GM20431 (cell line): Measurements from ENCODE around the gene TBKBP1.
"Not testable (repeated sequence)": the region's sequence is repeated elsewhere in the genome, so short reads cannot be mapped to it uniquely, and the experiment has no call there.

Experiments used
- in situ Hi-C: fragments of 300-500 bp; cut with MseI, MboI; formaldehyde crosslinking; loops from one replicate; pipeline ENCODE4 v1.15.0; 2020; ENCODE audit warnings: low sequenced_read_pairs; ENCODE audit not compliant: unreplicated experiment

The TBKBP1 gene

DNA sequence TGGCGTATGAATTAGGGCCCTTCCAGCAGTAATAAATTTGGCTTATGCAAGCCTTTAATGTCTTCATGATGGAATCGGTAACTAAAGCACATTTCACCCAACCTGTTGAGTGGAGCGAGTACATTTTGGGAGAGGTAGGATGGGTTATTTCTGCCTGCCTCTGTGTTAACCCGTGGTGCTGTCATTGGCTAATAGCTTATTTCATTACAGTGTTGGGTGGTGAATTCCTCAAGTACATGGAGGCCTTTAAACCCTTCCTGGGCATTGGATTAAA lies 17.8 kb upstream of the TBKBP1 start:
- in situ Hi-C loops = no loop called here

DNA sequence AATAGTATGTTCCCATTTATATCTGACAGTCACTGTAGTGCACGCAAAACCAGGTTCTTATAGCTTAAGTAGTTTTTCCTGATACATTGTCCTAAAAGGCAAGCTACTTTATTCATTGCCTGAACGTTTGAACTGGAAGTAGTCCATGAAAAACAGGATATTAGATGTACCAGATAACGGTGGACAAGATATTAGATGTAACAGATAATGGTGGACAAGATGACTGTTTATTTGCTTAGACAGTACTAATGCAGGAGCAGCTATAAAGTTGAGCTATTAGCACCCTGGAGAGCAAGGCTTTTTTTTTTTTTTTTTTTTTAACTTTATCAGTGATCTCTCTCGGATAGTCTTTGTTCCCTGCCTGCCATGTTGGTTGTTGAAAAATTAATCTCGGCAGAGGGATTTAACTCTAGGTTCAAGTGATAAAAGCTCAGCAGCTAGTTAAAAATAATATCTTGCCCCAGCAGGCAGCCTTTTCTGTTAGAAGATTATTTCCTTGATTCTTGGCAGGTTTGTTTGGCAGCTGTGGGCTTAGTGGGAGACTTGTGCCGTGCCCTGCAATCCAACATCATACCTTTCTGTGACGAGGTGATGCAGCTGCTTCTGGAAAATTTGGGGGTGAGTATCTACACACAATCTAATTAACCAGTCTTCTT lies 17.3 kb upstream of the TBKBP1 start:
- in situ Hi-C loops = no loop called here

DNA sequence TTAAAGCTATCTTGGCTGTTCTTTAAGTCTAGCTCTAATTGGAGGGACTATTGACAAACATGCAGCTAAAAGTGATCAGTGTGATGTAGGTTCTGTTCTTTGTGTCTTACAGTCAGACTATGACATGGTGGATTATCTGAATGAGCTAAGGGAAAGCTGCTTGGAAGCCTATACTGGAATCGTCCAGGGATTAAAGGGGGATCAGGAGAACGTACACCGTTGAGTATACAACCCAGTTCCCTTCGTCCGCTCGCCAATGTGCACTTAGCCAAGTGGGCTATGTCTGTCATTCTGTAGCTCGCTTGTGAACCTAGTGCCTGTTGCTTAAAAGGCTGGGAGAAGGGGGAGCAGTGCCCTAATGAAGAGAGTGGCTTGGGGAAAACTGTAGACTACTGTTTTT lies 15.8 kb upstream of the TBKBP1 start:
- in situ Hi-C loops = no loop called here

DNA sequence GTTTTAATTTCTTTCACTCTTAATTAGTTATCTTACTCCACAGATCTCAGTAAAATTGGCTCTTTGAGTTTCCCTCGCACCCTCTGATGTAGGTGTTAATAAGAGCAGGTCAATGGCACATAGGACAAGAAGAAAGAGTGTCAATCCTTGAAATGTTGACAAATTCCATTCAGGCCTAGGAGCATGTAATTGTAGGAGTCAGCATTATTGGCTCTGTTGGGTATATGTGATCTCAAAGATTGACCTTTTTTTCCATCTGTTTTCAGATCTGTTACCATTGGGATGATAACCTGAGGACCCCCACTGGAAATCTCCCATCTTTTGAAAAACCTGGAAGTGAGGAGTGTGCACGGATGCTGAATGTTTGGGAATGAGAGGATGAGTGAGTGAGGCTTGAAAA lies 11.8 kb upstream of the TBKBP1 start:
- in situ Hi-C loops = no loop called here

DNA sequence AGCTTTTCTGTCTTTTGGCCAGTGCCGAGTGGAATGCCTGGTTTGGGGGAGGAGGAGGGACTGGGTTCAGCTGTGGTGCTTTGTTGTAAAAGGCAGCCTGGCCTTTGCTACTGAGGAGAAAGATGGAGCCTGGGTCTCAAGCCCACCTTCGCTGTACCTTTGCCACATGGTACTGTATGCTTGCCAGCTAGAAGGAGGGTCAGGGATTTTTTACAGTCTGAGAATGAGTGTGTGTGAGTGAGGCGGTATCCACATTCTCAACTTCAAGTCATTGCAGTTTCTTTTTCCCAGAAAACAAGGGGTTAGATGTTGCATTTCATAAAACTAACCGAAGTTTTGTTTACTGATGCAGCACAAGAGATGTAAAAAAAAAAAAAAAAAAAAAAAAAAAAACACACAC lies 11.2 kb upstream of the TBKBP1 start:
- in situ Hi-C loops = not testable (repeated sequence)

DNA sequence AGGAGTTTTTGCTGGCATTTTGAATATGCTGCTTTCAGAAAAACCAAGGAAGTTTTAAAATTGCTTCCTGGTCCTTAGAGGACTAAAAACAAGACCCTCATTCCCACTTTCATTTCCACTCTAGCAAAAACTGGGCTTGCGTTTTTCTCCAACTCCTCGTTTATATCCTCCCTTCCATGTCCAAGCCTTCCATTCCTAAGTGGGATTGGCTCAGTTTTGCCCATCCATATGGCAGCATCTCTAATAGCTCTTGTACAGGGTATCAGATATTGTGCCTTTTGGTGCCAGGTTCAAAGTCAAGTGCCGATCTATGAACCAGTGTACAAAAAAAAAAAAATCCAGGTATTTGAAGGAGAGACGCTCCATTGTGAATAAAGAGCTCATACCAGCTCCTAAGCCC lies 9.9 kb upstream of the TBKBP1 start:
- in situ Hi-C loops = no loop called here

DNA sequence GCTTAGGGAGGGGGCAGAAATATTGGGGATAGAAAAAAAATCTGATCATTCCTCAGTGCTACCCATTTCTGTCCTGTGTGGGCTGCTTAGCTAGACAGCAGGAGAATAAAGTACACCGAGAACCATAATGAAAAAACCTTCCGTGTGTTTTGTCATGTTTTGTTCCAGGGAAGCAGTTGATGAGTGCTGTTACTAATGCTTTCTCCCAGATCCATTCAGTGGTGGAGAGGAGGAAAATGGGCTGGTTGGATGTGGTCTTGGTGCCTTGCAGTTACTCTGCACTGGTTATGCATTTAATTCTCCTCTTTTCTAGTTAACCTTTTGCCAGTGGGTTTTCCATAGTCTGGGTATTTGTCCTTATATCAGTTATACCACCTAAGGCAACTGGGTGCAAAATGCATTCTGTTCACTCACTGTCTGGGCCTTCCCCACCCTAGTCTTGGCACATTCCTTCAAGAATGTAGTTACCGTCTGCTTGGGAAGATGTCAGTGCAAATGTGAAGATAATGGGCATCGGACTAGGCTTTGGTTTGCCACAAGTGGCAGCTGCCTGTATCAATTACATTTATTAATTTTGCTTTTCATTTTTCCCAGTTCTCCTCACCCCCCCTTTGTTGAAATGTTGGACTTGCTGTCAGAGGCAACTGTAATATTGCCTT lies 9.3 kb upstream of the TBKBP1 start:
- in situ Hi-C loops = no loop called here

DNA sequence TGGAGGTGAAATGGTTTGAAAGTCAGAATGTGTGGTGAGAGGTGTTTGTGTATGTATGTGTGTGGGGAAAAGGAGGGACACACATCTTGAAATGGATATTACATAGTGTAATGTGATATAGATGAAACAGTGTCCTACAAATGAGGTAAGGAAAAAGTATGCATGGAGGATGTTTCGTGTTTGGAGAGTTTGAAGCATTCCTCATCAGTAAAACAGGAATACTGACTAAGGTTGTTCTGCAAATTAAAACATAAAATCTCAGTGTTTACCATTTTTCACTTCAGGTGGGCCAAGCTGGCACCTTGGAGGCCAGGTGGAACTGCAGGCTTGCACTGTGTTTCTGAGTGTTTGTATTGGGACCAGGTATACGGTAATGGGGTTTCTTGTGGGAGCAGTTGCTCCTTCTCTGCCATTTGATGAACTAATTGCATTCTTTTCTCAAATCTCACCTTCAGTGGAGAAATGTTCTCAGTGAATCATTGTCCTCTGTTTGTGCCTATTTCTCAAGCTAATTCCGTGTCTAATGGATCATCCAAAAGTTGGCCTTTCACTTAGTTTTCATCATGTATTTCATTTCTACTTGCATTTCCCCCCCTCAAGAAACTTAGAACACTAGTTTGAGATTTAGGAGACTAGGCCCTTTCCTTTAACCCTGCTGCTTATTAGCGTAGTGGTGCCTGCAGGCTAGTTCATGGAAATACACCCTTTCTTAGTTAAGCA lies 8.2 kb upstream of the TBKBP1 start:
- in situ Hi-C loops = no loop called here

DNA sequence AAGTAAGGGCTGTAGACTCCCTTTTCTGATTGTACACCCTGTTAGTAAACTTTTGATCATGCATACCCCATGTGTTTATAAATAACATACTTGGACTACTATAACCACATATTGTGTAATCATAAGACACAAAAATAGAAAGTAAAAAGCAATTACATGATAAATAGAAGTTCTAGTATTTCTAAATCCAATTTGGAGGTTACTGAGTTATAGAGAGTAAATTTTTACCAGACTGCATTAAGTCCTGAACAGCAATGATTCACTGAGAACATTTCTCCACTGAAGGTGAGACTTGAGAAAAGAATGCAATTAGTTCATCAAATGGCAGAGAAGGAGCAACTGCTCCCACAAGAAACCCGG lies 7.7 kb upstream of the TBKBP1 start:
- in situ Hi-C loops = no loop called here

DNA sequence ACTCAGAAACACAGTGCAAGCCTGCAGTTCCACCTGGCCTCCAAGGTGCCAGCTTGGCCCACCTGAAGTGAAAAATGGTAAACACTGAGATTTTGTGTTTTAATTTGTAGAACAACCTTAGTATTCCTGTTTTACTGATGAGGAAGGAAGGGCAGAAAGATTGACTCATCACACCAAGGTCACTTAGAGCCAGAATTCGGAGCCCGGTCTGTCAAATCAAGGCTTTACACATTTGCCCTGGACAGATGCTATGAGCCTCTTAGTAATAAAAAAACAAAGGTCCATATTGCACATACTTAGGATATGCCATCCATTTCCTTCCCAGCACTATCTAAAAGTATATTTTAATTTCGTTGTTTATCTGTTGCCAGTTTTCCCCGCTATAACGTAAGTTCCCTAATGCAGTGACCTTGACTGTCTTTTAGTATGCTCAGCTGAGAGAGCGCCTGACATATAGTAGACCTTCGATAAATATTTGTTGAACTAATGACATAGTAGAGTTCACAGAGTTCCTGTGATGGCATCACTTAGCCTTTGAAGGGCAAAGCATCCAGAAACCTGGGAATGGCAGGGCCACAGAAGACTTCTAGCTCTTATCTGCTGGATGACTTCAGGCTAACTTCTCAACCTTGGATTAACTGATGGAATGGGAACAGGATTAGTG lies 7.2 kb upstream of the TBKBP1 start:
- in situ Hi-C loops = no loop called here

DNA sequence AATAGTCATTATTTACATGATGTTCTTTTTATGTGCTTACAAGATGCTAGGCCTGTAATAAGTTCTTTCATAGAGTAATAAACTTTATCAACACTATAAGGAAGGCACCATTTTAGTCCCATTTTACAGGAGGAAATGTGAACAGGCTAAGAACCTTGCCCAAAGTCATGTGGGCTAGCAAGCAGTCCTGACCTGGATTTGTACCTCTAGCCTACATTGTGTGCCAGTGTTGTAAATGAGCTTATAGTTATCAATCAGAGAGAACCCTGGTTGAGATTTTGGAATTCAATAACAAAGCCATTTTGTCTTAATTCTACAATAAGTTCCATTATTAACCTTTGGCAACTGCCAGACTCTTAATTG lies 6.7 kb upstream of the TBKBP1 start:
- in situ Hi-C loops = no loop called here

DNA sequence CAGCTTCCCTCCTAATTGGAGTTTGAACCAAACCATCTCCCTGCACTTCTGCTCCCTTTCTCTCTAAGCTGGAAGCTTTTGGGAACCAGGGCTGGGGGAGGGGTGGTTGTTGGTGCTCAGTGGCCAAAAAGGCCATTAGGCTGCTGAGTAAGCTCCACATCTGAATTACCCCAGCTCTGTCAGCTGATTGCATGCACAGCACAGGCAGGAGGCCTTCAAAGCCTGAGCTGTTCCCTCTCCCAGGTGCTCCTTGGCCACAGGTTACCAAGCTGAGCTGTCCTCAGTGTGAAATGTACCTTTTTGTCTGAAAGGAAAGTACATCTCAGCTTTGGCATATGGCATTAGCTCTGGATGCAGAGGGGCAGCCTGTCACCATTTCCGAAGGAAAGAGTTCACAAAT lies 6.2 kb upstream of the TBKBP1 start:
- in situ Hi-C loops = no loop called here

DNA sequence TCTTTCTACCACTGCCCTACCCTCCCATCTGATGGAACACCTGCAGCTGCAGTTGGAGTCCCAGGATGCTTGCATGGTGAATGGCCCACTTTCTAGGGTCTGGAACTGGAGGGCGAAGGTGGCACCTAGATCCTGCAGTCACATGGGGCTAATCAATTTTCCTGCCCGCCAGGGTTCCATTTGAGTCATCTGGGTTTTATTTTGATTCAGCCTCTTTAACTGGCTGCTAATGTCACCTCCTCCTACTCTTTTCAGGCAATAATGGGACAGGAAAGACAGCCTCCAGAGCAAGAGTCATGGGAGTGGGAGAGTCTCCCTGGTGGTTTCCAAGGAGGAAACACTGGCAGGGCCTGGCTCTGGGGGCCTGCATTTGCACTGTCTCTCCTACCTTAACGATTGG lies 3.8 kb upstream of the TBKBP1 start:
- in situ Hi-C loops = no loop called here

DNA sequence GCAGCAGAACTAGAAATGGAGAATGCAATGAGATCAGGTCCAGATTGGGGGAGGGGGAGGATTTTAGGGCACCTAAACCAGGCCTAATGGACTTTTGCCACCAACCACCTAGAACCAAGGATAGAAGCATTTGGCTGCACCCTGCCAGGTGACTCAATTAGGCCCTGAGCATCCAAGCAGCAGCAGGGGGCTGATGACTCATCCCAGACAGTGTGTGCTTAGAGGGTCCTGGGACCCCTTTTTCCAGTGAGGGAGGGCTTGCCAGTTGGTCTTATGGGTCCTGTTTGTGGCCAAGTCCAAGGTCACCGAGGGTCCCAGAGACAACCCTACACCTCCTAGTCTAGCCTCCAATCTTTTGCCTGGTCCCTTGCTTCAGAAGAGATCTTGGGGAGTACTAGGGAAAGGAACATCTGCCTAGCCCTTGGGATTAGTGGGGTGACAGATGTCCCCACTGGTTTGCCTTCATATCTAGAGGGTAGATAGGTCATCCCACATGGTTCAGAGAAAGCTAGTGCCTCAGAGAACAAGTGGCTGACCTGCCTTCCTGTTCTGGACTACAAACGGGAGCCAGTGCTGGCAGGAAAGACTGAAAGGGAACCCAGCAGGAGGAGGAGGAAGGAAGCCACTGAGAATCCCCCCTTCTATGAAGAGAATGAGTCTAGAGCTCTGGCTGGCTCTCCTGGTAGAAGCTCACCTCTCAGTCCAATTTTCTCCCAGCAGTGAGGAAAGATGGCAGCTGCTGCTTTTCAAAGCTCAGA lies 1.6 kb upstream of the TBKBP1 start:
- in situ Hi-C loops = no loop called here

DNA sequence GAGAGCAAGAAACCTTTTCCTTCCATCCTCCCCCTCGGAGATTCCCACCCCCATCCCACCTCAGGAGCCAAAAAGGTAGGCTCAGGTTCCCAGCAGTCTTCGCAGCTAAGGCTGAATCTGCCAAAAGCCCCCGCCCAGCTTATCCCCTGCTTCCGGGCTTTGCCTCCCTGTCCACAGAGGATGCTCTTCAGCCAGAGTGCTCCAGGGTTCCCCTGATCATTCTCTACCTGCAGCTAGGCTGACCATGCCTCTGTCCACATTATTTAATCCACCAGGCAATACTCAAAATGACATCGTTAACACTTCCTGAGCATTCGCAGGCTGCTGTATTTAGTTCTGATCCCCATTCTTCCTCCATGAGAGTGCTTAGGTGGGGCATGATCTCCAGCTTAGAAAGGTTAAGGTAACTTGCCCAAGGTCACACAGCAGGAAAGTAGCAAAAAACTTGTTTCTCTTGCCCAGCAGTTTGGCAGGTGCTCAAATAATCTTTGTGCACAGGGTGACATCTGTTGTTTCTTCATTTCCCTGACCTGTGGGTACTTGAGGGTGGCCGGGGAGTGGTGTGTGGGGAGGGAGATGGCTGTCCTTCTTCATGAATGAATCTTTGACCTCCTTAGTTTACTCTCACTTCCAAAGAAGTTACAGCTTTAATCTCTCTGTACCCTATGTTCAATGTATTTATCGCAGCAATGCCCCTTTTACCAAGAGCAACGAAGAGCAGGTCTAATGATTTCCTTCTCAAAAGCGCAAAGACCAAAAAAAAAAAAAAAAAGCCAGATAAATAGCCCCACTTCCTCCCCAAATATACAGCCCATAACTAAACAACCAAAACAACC lies 848 bp upstream of the TBKBP1 start:
- in situ Hi-C loops = no loop called here

DNA sequence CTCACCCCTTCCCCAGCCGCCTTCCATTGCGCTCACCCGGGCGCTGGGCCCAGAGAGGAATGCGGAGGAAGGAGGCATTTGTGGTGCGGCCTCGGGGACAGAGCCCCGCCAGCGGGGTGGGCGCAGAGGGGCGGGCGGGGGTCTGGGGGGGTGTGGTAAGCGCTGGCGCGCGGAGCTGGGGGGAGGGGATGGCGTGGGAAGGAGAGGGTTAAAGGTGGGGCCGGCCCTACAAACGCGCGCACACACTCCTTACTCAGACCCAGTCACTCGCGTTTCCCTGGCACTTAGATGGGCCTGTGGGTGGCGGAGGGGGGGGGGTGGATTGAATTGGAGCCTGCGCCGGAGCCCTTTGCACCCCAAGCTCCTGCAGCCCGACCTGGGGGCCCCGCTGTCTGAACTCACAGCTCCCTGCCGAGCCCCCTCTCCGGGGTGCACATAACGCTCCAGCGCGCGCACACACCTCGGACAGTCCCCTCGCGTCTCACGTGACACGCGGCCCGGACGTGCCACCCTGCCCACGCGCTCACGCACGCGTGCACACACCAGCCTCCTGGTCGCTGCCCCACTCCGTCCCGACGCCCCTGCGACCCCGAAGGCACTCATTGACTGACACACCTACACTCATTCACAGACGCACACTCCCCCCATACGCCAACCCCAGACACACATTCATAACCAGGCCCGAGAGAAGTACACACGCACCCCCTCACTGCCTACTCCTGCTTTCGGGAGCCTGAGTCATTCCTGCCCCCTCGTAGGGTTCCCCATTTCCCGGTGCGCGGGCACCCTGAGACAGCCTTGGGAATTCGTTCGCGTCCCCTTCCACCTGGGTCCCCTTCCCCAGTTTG lies 844 bp downstream of the TBKBP1 start:
- in situ Hi-C loops = no loop called here

DNA sequence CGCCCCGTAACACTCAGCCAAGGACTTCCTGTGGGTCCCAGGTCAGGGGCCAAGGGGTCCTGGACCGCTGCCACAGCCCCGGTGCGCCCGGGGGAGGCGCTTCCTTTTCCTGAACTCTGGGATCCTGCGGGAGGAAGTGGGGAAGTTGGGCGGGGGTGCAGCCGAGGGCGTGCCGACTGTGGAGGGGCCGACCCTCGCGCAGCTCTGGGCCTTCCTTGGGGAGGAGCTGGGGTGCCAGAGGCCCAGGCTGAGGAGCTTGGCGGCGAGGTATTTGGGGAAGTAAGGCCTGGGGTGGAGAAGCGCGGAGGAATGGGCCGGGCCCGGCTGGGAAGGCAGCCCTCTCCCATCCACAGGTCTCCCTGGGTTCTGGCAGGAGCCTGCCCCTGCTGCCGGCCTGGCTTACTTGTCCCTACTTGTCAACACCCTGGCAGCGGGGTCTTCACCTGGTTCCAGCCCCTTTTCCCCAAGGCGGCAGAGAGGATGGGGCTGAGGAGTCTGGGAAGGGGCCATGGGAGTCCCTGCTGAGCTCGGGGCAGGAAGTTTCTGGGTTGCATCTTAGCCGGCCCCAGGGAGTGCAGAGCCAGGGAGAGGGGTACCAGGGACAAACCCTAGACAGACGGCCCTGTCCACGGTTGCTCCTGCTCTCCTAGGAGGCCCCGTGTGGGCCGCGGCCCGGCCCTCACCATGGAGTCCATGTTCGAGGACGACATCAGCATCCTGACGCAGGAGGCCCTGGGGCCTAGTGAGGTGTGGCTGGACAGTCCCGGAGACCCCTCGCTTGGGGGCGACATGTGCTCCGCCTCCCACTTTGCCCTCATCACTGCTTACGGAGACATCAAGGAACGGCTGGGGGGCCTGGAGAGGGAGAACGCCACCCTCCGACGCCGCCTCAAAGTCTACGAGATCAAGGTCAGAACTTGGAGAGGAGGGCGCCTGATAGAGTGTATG lies 1.7 kb downstream of the TBKBP1 start:
- in situ Hi-C loops = no loop called here
